K562 (cell line): Measurements from ENCODE around the gene ARHGAP26. TPM values are rescaled to one million over a fixed set of nuclear protein-coding genes. Genes with fewer than 3 reads are reported as not detected.

Source experiments
- ATAC-seq: fragments of 200-7000 bp; cut with Tn5 transposase; 3 replicates; pipeline ENCODE4 v1.9.1; 2020; ENCODE audit warnings: moderate library complexity
- BruUV-seq: library from RNA; stranded (reverse); fragments of 400-500 nt; replicated peaks from 2 replicates; lab custom pipeline; 2021; lab: Mats Ljungman, UMichigan
- CTCF ChIA-PET: fragments of 300-600 bp; formaldehyde crosslinking; extraction: SDS; loops from one replicate; lab custom pipeline; 2021; ENCODE audit warnings: low intra/inter-chr PET ratio; lab: Yijun Ruan, JAX
- POLR2A ChIA-PET: fragments of 300-600, 350-650 bp; sonication (Branson Sonifier 250); formaldehyde crosslinking; extraction: SDS; loops from one replicate; lab custom pipeline; 2021; ENCODE audit warnings: antibody characterized with exemption, inconsistent platforms; lab: Yijun Ruan, JAX
- DNase-seq, 4 experiments: peaks; one replicate each; pipeline versions ENCODE4 v3.0.0 to v3.0.0-alpha.2; 2011 to 2018; ENCODE audit warnings: low spot score in 3 of 4, mixed read lengths in 3 of 4; ENCODE audit errors: extremely low read depth in 1 of 4
- FAIRE-seq: peaks from 2 replicates; lab custom pipeline; 2011; peaks lifted over from hg19 to GRCh38; lab: Jason Lieb, UNC
- H2AFZ ChIP-seq: 2 replicates; pipeline ENCODE4 v1.6.0; 2011; ENCODE audit warnings: low read depth, low read length, control low read depth, inconsistent platforms
- H3K27ac ChIP-seq: fragments of 200-600 bp; 3 replicates; pipeline ENCODE4 v1.8.0; 2011; ENCODE audit warnings: low read depth, mild to moderate bottlenecking, control low read depth, inconsistent platforms, low read length, moderate library complexity, mixed read lengths; ENCODE audit errors: extremely low read depth
- H3K27me3 ChIP-seq, 2 experiments: fragments of 300-600 bp in 1 of 2; 2 replicates in 1 of 2; 3 replicates in 1 of 2; pipeline versions ENCODE4 v1.6.0 to v1.8.0; 2011; ENCODE audit warnings: inconsistent platforms in 2 of 2, low read length in 2 of 2, mild to moderate bottlenecking in 1 of 2, mixed read lengths in 1 of 2, moderate library complexity in 1 of 2; ENCODE audit not compliant: control insufficient read depth in 2 of 2, insufficient read depth in 2 of 2
- H3K36me3 ChIP-seq: fragments of 300-600 bp; 3 replicates; pipeline ENCODE4 v1.8.0; 2011; ENCODE audit warnings: mild to moderate bottlenecking, low read length, inconsistent platforms; ENCODE audit not compliant: control insufficient read depth, insufficient read depth
- H3K4me1 ChIP-seq, 2 experiments: fragments of 200-600 bp in 1 of 2; replicated peaks in 1 of 2; 2 replicates in 1 of 2; 3 replicates in 1 of 2; pipeline versions ENCODE4 v1.5.1 to v1.8.0; 2011; ENCODE audit warnings: inconsistent platforms in 2 of 2, low read length in 2 of 2, mild to moderate bottlenecking in 1 of 2, mixed read lengths in 1 of 2, moderate library complexity in 1 of 2; ENCODE audit not compliant: control insufficient read depth in 2 of 2, insufficient read depth in 2 of 2
- H3K4me2 ChIP-seq: 2 replicates; pipeline ENCODE4 v1.6.1; 2011; ENCODE audit warnings: low read length, control low read depth, inconsistent platforms, mixed read lengths; ENCODE audit not compliant: insufficient read depth
- H3K4me3 ChIP-seq: fragments of 200-600 bp; sonication (generic), shearing (Covaris generic); 2 replicates; pipeline ENCODE4 v1.5.1; 2016; ENCODE audit warnings: control low read depth, inconsistent platforms
- H3K79me2 ChIP-seq: fragments of 200-600 bp; 3 replicates; pipeline ENCODE4 v1.8.0; 2011; ENCODE audit warnings: low read length, inconsistent platforms; ENCODE audit not compliant: control insufficient read depth, insufficient read depth
- H3K9ac ChIP-seq, 2 experiments: 2 replicates each; pipeline versions ENCODE4 v1.6.0 to v1.6.1; 2011; ENCODE audit warnings: low read depth in 2 of 2, low read length in 2 of 2, control low read depth in 1 of 2, inconsistent platforms in 1 of 2, mild to moderate bottlenecking in 1 of 2, mixed read lengths in 1 of 2; ENCODE audit not compliant: insufficient read depth in 1 of 2
- H3K9me1 ChIP-seq: one replicate; pipeline ENCODE4 v1.6.0; 2011; ENCODE audit warnings: inconsistent platforms, mild to moderate bottlenecking, low read length, moderate library complexity; ENCODE audit not compliant: control insufficient read depth, insufficient read depth
- H3K9me3 ChIP-seq: replicated peaks from 2 replicates; pipeline ENCODE4 v1.5.1; 2011; ENCODE audit warnings: low read depth, low read length, inconsistent platforms; ENCODE audit not compliant: control insufficient read depth, insufficient read depth
- H4K20me1 ChIP-seq: replicated peaks from 2 replicates; pipeline ENCODE4 v1.6.1; 2011; ENCODE audit warnings: low read length, inconsistent platforms, mixed read lengths; ENCODE audit not compliant: control insufficient read depth, insufficient read depth
- ASH1L ChIP-seq: fragments of 450-650 bp; IDR thresholded peaks from 2 replicates; pipeline ENCODE4 v1.6.1; 2018; ENCODE audit warnings: borderline replicate concordance, mild to moderate bottlenecking, low read depth; ENCODE audit not compliant: partially characterized antibody
- ATF4 ChIP-seq: fragments of 450-650 bp; formaldehyde crosslinking; IDR thresholded peaks from 2 replicates; pipeline ENCODE4 v1.4.0; 2022; ENCODE audit warnings: mild to moderate bottlenecking, moderate library complexity
- CEBPB ChIP-seq: fragments of 450-650 bp; IDR thresholded peaks from 2 replicates; pipeline ENCODE4 v1.6.1; 2016; ENCODE audit warnings: missing genetic modification characterization, missing compliant biosample characterization
- CEBPG ChIP-seq, 3 experiments: fragments of 200-800 bp in 1 of 3; sonication (Bioruptor generic) in 1 of 3; sonication (generic) in 1 of 3; formaldehyde crosslinking in 1 of 3; IDR thresholded peaks in 2 of 3; conservative IDR thresholded peaks in 1 of 3; 2 replicates each; pipeline versions ENCODE4 v1.6.1 to v1.8.0; 2016 to 2022; ENCODE audit warnings: missing compliant biosample characterization in 2 of 3, missing genetic modification characterization in 2 of 3, mild to moderate bottlenecking in 1 of 3, missing genetic modification reagents in 1 of 3
- GABPA ChIP-seq: fragments of 200-800 bp; sonication (Bioruptor generic); conservative IDR thresholded peaks from 2 replicates; pipeline ENCODE4 v1.6.1; 2016; ENCODE audit warnings: low read depth, missing genetic modification characterization, missing compliant biosample characterization
- HMG20A ChIP-seq: fragments of 450-650 bp; formaldehyde crosslinking; conservative IDR thresholded peaks from 2 replicates; pipeline ENCODE4 v1.4.0; 2020; ENCODE audit warnings: mild to moderate bottlenecking, mixed read lengths
- HOXB6 ChIP-seq: fragments of 250-450 bp; sonication (Bioruptor Pico); IDR thresholded peaks from 2 replicates; pipeline ENCODE4 v1.5.1; 2022; ENCODE audit warnings: mild to moderate bottlenecking, borderline replicate concordance
- MEF2A ChIP-seq: IDR thresholded peaks from 2 replicates; pipeline ENCODE4 v1.6.1; 2011; ENCODE audit warnings: low read depth, mild to moderate bottlenecking, low read length, moderate library complexity; ENCODE audit not compliant: control insufficient read depth
- PCBP2 ChIP-seq: fragments of 200-400 bp; formaldehyde crosslinking; IDR thresholded peaks from 2 replicates; pipeline ENCODE4 v1.6.1; 2018; ENCODE audit warnings: low read length, low read depth, mild to moderate bottlenecking, moderate library complexity; ENCODE audit not compliant: poor library complexity, severe bottlenecking
- PHF21A ChIP-seq: fragments of 450-650 bp; IDR thresholded peaks from 2 replicates; pipeline ENCODE4 v1.6.1; 2017; ENCODE audit warnings: low read depth, borderline replicate concordance
- POLR2G ChIP-seq: fragments of 200-400 bp; formaldehyde crosslinking; IDR thresholded peaks from 2 replicates; pipeline ENCODE4 v1.6.1; 2017; ENCODE audit warnings: low read depth, mild to moderate bottlenecking, antibody characterized with exemption, low read length, moderate library complexity
- ZNF507 ChIP-seq: conservative IDR thresholded peaks from 2 replicates; pipeline ENCODE4 v1.6.1; 2017; ENCODE audit warnings: missing genetic modification characterization, missing compliant biosample characterization
- ZNF589 ChIP-seq: fragments of 200-800 bp; sonication (Bioruptor generic); IDR thresholded peaks from 2 replicates; pipeline ENCODE4 v1.6.1; 2016; ENCODE audit warnings: low read depth, missing genetic modification characterization, missing compliant biosample characterization
- in situ Hi-C: fragments of 300-500 bp; cut with MboI; formaldehyde crosslinking; loops from 4 replicates; pipeline ENCODE4 v1.15.0; 2018; ENCODE audit warnings: inconsistent platforms, mixed read lengths
- intact Hi-C: fragments of 100-400 bp; cut with micrococcal nuclease; formaldehyde crosslinking; loops from 2 replicates; pipeline ENCODE4 v1.14.2; 2022
- polyA plus RNA-seq, 8 experiments: library from polyadenylated mRNA; depleted of rRNA in 4 of 8; stranded (reverse) in 5 of 8; unstranded in 3 of 8; fragments of >200 nt; fragmentation: Nextera tagmentation in 2 of 8; fragmentation: Illumina TruSeq in 1 of 8; extraction: Ambion mirVana in 2 of 8; extraction: Trizol in 1 of 8; gene quantifications; 2 replicates each; pipeline versions ENCODE4 v1.2.1 to v1.2.3, GENCODE V29; 2011 to 2014; ENCODE audit warnings: inconsistent platforms in 1 of 8, missing spikeins in 1 of 8
- total RNA-seq, 7 experiments: library from RNA; depleted of rRNA in 6 of 7; stranded (reverse); fragments of >200 nt in 6 of 7; fragmentation: Illumina TruSeq in 2 of 7; extraction: Trizol in 2 of 7; gene quantifications; 2 replicates each; pipeline versions ENCODE4 v1.2.1 to v1.2.3, GENCODE V29; 2011 to 2021; ENCODE audit warnings: low replicate concordance in 1 of 7
- TF ChIP-seq, protein P1 (sequence below), 2 experiments: fragments of 450-650 bp in 1 of 2; sonication (generic) in 1 of 2; formaldehyde crosslinking in 1 of 2; IDR thresholded peaks in 1 of 2; conservative IDR thresholded peaks in 1 of 2; 2 replicates each; pipeline versions ENCODE4 v1.6.1 to v1.8.1; 2016 to 2023; ENCODE audit warnings: mild to moderate bottlenecking in 2 of 2, moderate library complexity in 2 of 2, inconsistent platforms in 1 of 2, missing genetic modification reagents in 1 of 2

ARHGAP26 gene
- total and polyA plus RNA-seq, 9 of the 15 experiments (the other 6 are each of a cell fraction or from before 2014, with no cell fraction given), result 0.13 to 1.1 (median 0.55) TPM

- H2AFZ ChIP-seq, result no peak overlapping the region
- in situ Hi-C loops, result no loop called here
- H3K27ac ChIP-seq, result no peak overlapping the region
- no peaks in the 10 kb centered on the region for H3K36me3 ChIP-seq
- no peak for DNase-seq
- TF ChIP-seq ATF4 (CRISPR knock-in tag) (0 out of 2 replicates have a peak, but pooled peaks have one; percentile 11), CEBPB (tag) (peak; percentile 60), PCBP2 (no peak), CEBPG (CRISPR knock-in tag; IDR thresholded peaks at IDR 0.05) (peak; percentile 39; the same call in 1 of the 2 replicates), CEBPG (tag; conservative IDR thresholded peaks at IDR 0.05 in 1 of 2, IDR thresholded peaks at IDR 0.05 in 1 of 2) (peak; percentile 89 to 90), GABPA (tag) (0 out of 2 replicates have a peak, but pooled peaks have one; percentile 31), HMG20A (CRISPR knock-in tag) (no peak), MEF2A (no peak), ZNF589 (CRISPR knock-in tag) (no peak), ASH1L (no peak), POLR2G (no peak), HOXB6 (CRISPR knock-in tag) (no peak), PHF21A (no peak), ZNF507 (tag) (no peak)
- TF ChIP-seq, protein P1, sequence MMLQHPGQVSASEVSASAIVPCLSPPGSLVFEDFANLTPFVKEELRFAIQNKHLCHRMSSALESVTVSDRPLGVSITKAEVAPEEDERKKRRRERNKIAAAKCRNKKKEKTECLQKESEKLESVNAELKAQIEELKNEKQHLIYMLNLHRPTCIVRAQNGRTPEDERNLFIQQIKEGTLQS (IDR thresholded peaks at IDR 0.05), result peak; percentile 91
- TF ChIP-seq, protein P1 (CRISPR knock-in tag; conservative IDR thresholded peaks at IDR 0.05), result no peak
- no TSS peak for BruUV-seq
- peak; percentile 24; the same call in 1 of the 3 replicates for ATAC-seq
- no peak overlapping the region for H3K4me2 ChIP-seq
- no peak for FAIRE-seq
- H3K27me3 ChIP-seq, result no peaks in the 10 kb centered on the region
- no peaks in the 10 kb centered on the region for H3K9me1 ChIP-seq
- H3K79me2 ChIP-seq, result no peaks in the 10 kb centered on the region
- H4K20me1 ChIP-seq, result no peaks in the 10 kb centered on the region
- CTCF ChIA-PET, result interaction anchor here (0.7 kb wide), 1 partner anchor 262 kb away, joined by 3 read pairs; no protein-coding TSS in a partner anchor
- H3K4me1 ChIP-seq, result peaks cover 0 to 12% of the 10 kb centered on the region in 2 experiments; a peak in 4 of 5 replicates
- no peaks in the 10 kb centered on the region for H3K9me3 ChIP-seq
- POLR2A ChIA-PET, result interaction anchor here (0.7 to 0.8 kb wide), 3 partner anchors 10 to 217 kb away, joined by 3 to 4 read pairs (median 3); partner anchors contain the start of gene NR3C1
- H3K4me3 ChIP-seq, result no peak overlapping the region
- intact Hi-C loops, result no loop called here
- H3K9ac ChIP-seq, result no peak overlapping the region
Measured at GRCh38 chr5:143186623-143187022, 416.4 kb downstream of the ARHGAP26 start.
